ENCODE data around the gene FRAS1. TPM values are rescaled to one million over a fixed set of nuclear protein-coding genes. Genes with fewer than 3 reads are reported as not detected.
A peak's percentile ranks its signal among the peaks of the same experiment; 100 is the strongest.

Gene FRAS1
- total and polyA plus RNA-seq, 2 of the 8 experiments (the other 6 are each of a cell fraction or from before 2014, with no cell fraction given): 38.5 to 109 TPM

GRCh38 chr4:78354782-78355181, 297.7 kb downstream of the FRAS1 start:
- H2AFZ ChIP-seq (ENCODE audit: low read length): no peak overlapping the region
- no peak overlapping the region for H3K27ac ChIP-seq (ENCODE audit: low read depth, low read length)
- H3K9ac ChIP-seq (replicated peaks in 1 of 4; ENCODE audit: extremely low read depth in 1 of 4, low read depth in 3 of 4, low read length in 3 of 4): no peak overlapping the region
- no peak for DNase-seq (ENCODE audit: low read depth in 1 of 2, low spot score in 2 of 2)
- H2BK12ac ChIP-seq (ENCODE audit: low read depth, low read length): no peak overlapping the region
- H3K18ac ChIP-seq (ENCODE audit: extremely low read depth, low read length): no peak overlapping the region
- H3K4me1 ChIP-seq (replicated peaks in 1 of 4; ENCODE audit: control insufficient read depth in 3 of 4, insufficient read depth in 4 of 4, low read length in 3 of 4): peaks cover 0 to 9% (median 5%) of the 10 kb centered on the region in 4 experiments; a peak in 4 of 7 replicates
- H2BK120ac ChIP-seq (replicated peaks; ENCODE audit: low read depth, low read length): no peak overlapping the region
- no peaks in the 10 kb centered on the region for H4K20me1 ChIP-seq (replicated peaks in 1 of 2; ENCODE audit: control insufficient read depth in 1 of 2, insufficient read depth in 2 of 2, low read length in 2 of 2)
- H3K56ac ChIP-seq (replicated peaks; ENCODE audit: insufficient read length, low read depth, low read length): no peak overlapping the region
- no peak overlapping the region for H2BK15ac ChIP-seq (ENCODE audit: low read length)
- H2AK5ac ChIP-seq (ENCODE audit: low read depth, low read length): no peak overlapping the region
- no peak overlapping the region for H2BK20ac ChIP-seq (ENCODE audit: low read length)
- FAIRE-seq: peak; percentile 28
- H3K79me2 ChIP-seq (ENCODE audit: control insufficient read depth in 1 of 2, insufficient read depth in 2 of 2, low read length in 2 of 2): no peaks in the 10 kb centered on the region
- no peaks in the 10 kb centered on the region for H3K79me1 ChIP-seq (ENCODE audit: low read depth, low read length)
- no peak overlapping the region for H2BK5ac ChIP-seq (ENCODE audit: low read depth, low read length)
- H3K23ac ChIP-seq (ENCODE audit: insufficient read length): no peak overlapping the region
- 91% methylated on average over 4 of the region's 4 CpGs; no CpG with 5 or more reads in 1 of the 2 experiments for WGBS, 2 experiments (ENCODE audit: extremely low coverage in 1 of 2, insufficient coverage in 1 of 2, insufficient read length in 1 of 2, insufficient replicate concordance in 2 of 2, low coverage in 1 of 2, low lambda C conversion rate in 2 of 2, missing lambda C conversion rate in 1 of 2)
- H3K4me2 ChIP-seq (ENCODE audit: insufficient read depth in 1 of 2, low read depth in 2 of 2, low read length in 2 of 2): no peak overlapping the region
- H3K4me3 ChIP-seq (ENCODE audit: extremely low read depth in 1 of 4, insufficient read depth in 2 of 4, low read depth in 3 of 4, low read length in 4 of 4): no peak overlapping the region
- H3K23me2 ChIP-seq (ENCODE audit: low read depth, low read length): no peaks in the 10 kb centered on the region; the same call in 1 of the 2 replicates
- H4K91ac ChIP-seq (replicated peaks; ENCODE audit: insufficient read length, low read length): no peak overlapping the region
- H3K27me3 ChIP-seq (replicated peaks in 1 of 4; ENCODE audit: control insufficient read depth in 3 of 4, extremely low read depth in 1 of 4, insufficient read depth in 3 of 4, low read length in 3 of 4): no peaks in the 10 kb centered on the region
- H3K9me3 ChIP-seq (ENCODE audit: insufficient read depth in 2 of 2, low read depth in 1 of 2, low read length in 1 of 2): no peaks in the 10 kb centered on the region
- peaks cover 0 to 6% (median 1%) of the 10 kb centered on the region in 4 experiments; a peak in 3 of 8 replicates for H3K36me3 ChIP-seq (ENCODE audit: control insufficient read depth in 2 of 4, insufficient read depth in 4 of 4, low read length in 3 of 4)
- H3K14ac ChIP-seq (ENCODE audit: insufficient read length): no peak overlapping the region
- ChIA-PET POLR2A (ENCODE audit: partially characterized antibody) (interaction anchor here (0.6 to 2.4 kb wide), 6 partner anchors 9 to 296 kb away, joined by 3 to 25 read pairs (median 6); no protein-coding TSS in a partner anchor), CTCF (ENCODE audit: partially characterized antibody) (interaction anchor here (1.0 to 1.4 kb wide), 3 partner anchors 9 to 15 kb away, joined by 3 to 7 read pairs (median 5); no protein-coding TSS in a partner anchor)
- no peak overlapping the region for H4K5ac ChIP-seq (ENCODE audit: insufficient read length, low read depth, low read length)
- H4K8ac ChIP-seq (ENCODE audit: extremely low read depth, insufficient read depth, low read length): no peak overlapping the region
- no peak overlapping the region for H3K4ac ChIP-seq (replicated peaks; ENCODE audit: insufficient read length, low read depth, low read length)
- TF ChIP-seq CTCF (IDR thresholded peaks at IDR 0.05; ENCODE audit: control extremely low read depth in 1 of 3, insufficient read depth in 1 of 3, low read depth in 1 of 3, low read length in 3 of 3) (no peak), JUND (IDR thresholded peaks at IDR 0.05; ENCODE audit: low read length) (no peak), POLR2AphosphoS5 (IDR thresholded peaks at IDR 0.05; ENCODE audit: low read depth, low read length) (no peak), SIN3A (conservative IDR thresholded peaks at IDR 0.05 in 1 of 2, IDR thresholded peaks at IDR 0.05 in 1 of 2; ENCODE audit: low read depth in 1 of 2, low read length in 2 of 2) (no peak), SIX5 (IDR thresholded peaks at IDR 0.05; ENCODE audit: low read depth, low read length) (no peak), NRF1 (IDR thresholded peaks at IDR 0.05; ENCODE audit: low read depth, low read length) (no peak), TBP (IDR thresholded peaks at IDR 0.05; ENCODE audit: low read depth, low read length) (no peak), SP1 (IDR thresholded peaks at IDR 0.05; ENCODE audit: low read depth, low read length) (no peak), KDM1A (IDR thresholded peaks at IDR 0.05; ENCODE audit: borderline replicate concordance, low read length) (no peak), JUN (IDR thresholded peaks at IDR 0.05; ENCODE audit: low read depth, low read length) (no peak), CEBPB (IDR thresholded peaks at IDR 0.05; ENCODE audit: low read depth, low read length) (no peak), ATF3 (IDR thresholded peaks at IDR 0.05; ENCODE audit: insufficient read depth, low read depth, low read length) (no peak)

Data from H1 (cell line).